ENCODE results near the gene STK32C.
"Not testable (repeated sequence)": the region's sequence is repeated elsewhere in the genome, so short reads cannot be mapped to it uniquely, and the experiment has no call there.

The STK32C gene

DNA sequence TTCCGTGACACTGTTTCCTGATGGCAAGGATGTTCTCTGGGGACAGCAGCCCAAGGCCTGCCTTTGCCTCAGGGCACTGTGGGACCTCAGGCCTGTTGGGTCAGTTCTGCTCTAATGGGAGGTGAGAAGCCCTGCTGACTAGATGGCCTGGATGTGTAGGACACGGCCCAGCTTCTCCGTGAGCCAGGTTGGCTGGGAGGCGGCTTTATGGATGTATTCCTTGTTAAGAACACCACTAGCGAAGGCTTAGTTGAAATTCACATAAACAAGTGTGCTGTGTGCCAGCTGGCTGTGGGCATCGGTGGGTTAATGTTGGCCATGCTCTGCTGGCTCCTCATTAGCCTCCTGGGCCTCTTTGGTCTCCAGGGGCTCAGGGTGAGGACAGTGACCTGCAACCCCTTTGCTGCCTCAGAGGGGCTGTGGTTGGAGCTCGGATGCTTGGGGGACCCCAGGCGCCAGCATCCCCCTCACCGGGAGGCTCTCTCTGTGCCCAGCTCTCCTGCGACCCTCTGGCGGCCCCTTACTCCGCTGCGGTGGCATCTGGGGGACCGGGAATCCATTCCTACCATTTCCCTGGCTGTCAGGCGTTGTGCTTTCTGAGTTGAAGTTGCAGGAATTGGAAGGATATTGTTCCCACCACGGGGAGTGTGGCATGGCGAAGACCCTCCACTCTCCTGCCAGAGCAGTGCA lies 143.8 kb downstream of the STK32C start:
- no peak for DNase-seq

GRCh38 chr10:132163278-132163765 lies 144.4 kb downstream of the STK32C start:
- DNase-seq, result peak in 1 of 2 donors; percentile 58

GRCh38 chr10:132162590-132163277 lies 145.0 kb downstream of the STK32C start:
- no peak for DNase-seq

DNA sequence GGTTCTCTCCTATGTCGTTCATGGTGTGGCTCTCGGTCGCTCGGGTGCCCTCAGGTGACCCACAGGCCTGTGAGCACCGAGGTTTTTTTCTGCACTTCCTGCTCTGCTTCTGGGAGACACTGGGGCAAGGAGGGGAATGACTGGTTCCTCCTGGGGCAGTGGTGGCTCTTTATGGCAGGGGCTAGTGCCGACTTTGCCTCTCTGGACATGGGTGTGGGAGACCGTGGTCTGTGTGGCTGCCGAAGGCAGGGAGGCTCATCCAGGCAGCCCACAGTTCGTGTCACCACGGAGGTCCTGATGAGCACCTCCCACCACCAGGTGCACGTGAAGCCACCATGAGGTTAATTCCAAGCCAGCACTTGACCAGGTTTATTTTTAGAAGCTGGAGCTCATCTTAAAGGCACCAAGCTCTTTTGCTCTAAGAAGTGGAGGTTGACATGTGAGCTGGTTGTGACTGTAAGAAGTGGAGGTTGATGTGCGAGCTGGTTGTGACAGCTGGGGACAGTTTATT lies 145.7 kb downstream of the STK32C start:
- DNase-seq, result no peak

DNA sequence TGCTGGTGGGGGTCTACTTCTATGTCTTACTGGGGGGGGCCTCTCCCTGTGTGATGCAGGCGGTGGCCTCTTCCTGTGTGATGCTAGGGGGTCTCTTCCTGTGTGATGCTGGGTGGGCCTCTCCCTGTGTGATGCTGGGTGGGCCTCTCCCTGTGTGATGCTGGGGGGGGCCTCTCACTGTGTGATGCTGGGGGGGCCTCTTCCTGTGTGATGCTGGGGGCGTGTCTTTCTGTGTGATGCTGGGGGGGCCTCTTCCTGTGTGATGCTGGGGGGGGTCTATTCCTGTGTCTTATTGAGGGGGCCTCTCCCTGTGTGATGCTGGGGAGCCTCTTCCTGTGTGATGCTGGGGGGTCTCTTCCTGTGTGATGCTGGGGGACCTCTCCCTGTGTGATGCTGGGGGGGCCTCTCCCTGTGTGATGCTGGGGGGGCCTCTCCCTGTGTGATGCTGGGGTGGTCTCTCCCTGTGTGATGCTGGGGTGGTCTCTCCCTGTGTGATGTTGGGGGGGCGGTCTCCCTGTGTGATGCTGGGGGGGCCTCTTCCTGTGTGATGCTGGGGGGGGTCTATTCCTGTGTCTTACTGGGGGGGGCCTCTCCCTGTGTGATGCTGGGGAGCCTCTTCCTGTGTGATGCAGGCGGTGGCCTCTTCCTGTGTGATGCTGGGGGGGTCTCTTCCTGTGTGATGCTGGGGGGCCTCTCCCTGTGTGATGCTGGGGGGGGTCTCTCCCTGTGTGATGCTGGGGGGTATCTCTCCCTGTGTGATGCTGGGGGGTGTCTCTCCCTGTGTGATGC lies 146.7 kb downstream of the STK32C start:
- DNase-seq, result not testable (repeated sequence)

- not testable (repeated sequence) for DNase-seq
Measured at GRCh38 chr10:132160231-132160630, 147.5 kb downstream of the STK32C start.

- DNase-seq, result not testable (repeated sequence)
Measured at GRCh38 chr10:132159302-132160230, 148.2 kb downstream of the STK32C start.

DNA sequence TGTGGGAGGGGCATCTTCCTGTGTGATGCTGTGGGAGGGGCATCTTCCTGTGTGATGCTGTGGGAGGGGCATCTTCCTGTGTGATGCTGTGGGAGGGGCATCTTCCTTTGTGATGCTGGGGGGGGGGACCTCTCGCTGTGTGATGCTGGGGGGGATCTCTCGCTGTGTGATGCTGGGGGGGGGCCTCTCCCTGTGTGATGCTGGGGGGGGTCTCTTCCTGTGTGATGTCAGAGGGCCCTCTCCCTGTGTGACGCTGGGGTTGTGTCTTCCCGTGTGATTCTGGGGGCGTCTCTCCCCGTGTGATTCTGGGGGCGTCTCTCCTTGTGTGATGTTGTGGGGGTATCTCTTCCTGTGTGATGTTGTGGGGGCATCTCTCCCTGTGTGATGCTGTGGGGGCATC lies 148.9 kb downstream of the STK32C start:
- DNase-seq, result no peak

GRCh38 chr10:132158122-132158741 lies 149.5 kb downstream of the STK32C start:
- peak in 1 of 2 donors; percentile 23 for DNase-seq

All from stimulated activated CD4-positive, alpha-beta T cell treated with anti-CD3 and anti-CD28 coated beads, Interleukin-2, amount 100 ng/mL, for 48 hours (primary cell).